ENCODE data around the gene HOXC5.

The HOXC5 gene

DNA sequence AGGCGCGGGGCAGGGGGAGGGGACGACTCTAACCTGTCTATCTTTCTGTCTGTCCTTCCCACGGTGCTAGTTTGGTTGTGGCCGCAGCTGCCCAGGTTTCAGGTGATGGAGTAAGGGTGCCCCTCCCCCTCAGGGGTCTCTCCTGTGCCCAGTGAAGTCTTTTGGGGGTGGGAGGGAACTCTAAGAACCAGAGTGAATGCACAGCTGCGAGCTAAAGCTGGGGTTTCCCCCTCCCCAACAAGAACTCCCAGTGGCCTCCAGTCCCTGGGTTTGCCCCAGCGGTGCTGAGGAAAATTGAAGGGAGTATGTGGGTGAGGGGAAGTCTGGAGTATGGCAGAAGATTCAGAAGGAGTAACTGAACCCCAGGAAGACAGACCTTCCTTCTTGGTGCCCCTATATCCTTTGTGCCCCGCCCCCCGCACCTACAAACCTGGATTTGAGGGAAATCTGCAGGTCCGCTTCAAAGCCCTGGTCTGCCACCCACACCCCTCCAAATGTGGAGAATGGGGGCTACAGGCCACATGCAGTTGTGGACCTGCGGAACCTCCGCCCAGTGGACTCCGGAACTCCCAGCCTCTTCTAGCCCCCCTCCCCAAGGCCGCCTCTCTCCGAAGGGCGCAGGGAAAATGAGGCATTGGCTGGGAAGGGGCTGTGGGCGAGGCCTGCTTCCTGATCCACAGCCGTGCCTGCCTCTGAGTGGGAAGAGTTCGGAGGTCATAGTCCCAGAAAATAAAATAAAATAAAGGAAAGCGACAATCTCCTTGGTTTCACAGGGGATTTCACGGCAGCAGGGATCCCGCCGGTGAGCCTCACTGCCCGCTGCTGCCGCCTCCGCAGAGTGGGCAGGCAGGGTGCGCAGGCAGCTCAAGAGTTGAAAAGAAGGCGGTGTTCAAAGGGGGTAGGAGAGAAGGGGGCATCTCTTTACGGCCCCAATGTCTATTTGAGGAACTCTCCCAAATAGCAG is 36.3 kb upstream of the HOXC5 start:
- peak; percentile 27 for DNase-seq

- DNase-seq: no peak
Observed at GRCh38 chr12:53997204-53998109, 35.4 kb upstream of the HOXC5 start.

- no peak for DNase-seq
Observed at GRCh38 chr12:53998110-53998899, 34.5 kb upstream of the HOXC5 start.

GRCh38 chr12:53998900-53999236 is 34.0 kb upstream of the HOXC5 start:
- DNase-seq: no peak

- DNase-seq: peak; percentile 36
Observed at GRCh38 chr12:53999559-54000115, 33.2 kb upstream of the HOXC5 start.

- DNase-seq: no peak
Observed at GRCh38 chr12:54000116-54001114, 32.4 kb upstream of the HOXC5 start, which contains the start of gene HOXC9. Gene HOXC9 (plus strand): TSS chr12:54000161. CDS start chr12:54000189, 28 bp downstream.

DNA sequence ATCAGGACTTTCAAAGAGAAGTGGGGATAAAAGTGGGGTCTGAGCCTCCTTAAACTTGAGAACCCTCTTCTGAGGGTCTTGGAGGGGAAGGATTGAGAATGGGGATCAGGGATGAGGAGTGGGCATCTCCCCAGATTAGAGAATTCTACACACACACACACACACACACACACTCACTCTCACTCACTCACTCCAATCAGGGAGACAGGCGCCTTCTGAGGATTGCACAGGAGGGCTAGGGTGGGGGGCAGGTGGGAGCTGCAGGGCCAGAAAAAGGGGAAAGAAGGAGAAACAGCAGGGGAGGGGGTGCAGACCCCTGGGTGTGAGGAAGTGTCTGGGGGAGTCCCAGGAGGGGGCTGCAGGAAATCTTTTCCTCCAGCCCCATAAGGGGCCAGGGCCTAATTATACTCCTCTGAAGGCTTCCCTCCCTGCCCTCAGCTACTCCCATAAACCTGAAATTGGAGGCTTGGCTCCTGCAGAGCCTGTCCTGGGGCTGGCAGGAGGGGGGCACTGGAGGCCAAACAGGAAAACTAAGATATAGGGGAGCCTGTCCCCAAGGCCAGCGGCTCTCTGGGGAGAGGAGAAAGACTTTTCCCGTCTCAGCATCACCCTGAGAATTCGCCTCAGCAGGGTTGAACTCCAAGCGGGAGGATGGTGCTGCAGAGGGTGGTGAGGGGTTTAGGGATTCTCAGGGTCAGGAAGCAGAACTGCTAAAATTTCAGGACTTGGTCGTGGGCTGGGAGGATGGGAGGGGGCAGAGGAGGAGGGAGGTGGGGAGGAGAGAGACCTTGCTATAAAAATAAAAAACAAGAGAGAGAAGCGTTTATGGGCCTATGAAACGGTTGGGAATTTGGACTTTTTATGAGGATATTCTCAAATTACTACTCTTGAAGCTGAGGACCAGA is 31.3 kb upstream of the HOXC5 start:
- DNase-seq: no peak

DNA sequence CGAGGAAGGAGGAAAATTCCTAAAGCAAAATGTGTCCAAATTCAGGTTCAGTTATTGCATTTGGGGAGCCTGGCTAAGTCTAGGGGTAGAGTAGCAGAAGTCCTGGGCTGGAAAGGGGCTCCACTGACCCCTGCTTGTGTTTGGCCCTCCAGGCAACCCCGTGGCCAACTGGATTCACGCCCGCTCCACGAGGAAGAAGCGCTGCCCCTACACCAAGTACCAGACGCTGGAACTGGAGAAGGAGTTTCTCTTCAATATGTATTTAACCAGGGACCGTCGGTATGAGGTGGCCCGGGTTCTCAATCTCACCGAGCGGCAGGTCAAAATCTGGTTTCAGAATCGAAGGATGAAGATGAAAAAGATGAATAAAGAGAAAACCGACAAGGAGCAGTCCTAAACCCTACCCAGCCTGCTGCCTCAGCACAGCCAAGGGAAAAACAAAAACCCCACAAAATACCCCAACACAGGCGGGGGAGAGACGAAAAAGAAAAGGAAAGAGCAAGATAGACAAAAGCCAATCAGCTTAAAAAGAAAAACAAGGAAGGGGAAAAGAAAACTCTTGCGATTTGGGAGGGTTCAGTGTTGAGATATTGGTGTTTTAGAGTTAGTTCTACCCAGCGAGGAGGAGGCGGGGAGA is 30.5 kb upstream of the HOXC5 start:
- no peak for DNase-seq

DNA sequence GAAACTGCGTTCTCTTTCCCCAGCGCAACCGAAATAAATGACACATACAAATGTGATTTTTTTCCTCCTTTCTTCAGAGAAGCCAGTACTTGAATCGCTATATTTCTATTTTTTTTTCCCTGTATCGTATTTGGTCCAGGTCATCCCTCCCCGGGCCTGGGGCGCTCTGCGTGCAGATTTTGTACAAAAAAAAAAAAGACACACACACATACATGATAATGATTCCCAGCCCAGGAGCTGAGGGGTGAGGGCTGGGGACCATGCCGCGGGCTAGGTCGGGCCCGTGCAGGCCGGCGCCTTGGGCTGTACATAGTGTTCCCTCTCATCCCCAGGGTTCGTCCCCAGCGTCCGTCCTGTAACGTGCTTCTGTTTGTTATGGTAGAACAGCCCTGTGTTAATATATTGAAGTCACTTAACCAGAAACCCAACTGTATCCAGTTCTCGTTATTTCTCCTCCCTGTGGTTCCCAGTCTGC is 29.9 kb upstream of the HOXC5 start:
- no peak for DNase-seq

DNA sequence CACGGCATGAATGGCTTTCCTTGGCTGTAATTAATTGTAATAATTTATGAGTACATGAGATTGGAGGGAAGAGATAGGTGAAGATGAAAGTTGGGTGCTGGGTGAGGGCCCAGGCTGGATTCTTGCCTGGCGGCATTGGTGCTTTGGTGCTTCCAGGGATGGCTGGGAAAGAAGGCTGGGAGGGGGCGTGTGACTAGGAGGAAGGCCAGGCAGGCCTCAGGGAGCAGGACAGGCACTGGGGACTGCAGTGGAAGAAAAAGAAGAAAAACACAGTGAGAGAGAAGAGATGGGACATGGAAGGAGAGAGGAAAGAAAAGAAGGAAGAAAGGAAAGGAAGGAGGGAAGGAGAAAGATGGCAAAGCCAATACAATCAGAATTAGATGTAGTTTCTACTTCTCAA is 29.2 kb upstream of the HOXC5 start:
- no peak for DNase-seq

DNA sequence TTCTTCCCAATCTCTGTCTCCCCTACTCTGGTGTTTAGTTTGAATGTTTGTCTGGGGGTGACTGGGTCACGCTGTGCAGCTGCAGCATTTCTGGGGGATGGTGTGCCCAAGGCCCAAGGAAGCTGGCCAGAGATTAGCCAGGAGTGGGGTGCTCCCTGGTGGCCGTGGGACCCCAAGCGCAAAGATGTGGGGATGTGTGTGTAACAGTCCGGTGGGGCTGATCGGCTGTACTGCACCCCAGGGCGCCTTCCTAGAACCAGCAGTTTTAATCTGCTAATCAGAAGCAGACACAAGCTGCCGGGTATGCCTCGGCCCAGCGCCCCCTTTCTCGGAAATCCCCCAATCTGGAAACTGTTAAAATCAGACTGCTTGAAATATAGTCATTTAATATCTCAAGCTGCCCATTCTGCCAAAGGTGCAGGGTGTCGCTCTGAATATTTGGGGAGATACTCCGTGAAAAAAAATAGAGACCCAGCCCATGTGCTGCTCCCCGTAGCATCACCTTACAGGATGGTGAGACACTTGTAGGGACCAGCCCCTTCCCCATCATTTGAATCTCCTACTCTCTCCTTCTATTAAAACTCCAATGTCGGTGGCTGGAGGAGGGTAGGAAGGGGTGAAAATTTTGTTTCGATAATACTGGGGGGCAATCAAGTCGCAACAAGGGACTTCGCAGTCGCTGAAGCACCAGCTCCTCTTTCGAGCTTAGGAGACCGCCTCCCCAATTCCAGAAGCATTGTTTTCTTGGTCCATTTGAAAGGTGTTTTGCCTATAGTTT is 28.6 kb upstream of the HOXC5 start:
- no peak for DNase-seq

DNA sequence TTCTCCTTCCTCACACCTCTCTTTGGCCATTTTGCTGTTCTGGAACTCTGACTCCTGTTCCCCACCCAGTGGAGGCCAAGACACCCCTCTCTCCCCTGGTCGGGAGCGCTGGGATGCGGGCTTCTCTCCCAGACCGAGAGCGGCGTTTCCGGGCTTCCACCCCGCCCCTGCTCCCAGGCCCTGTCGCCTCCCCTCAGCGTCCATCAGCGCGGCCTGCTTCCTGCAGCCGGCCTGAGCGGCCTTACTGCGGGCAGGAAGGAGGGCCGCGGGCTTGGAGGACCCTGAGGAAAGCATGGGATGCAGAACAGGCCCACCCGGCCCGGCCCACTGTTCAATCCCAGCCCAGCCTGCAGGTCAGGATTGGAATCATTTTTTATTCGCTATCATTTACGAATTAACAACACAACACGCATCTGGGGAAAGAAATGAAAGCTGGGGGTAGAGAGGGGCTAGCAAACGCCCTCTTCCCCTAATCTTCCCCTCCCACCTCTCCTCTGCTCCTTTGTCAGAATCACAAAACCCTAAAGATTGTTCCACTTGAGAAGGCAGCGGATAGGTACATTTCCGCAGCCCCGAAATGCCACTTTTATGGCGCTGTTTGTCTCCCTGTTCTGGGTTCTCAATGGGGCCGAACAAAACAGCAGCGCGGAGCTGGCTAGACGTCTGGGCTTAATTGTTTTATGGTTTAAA is 27.9 kb upstream of the HOXC5 start:
- no peak for DNase-seq

DNA sequence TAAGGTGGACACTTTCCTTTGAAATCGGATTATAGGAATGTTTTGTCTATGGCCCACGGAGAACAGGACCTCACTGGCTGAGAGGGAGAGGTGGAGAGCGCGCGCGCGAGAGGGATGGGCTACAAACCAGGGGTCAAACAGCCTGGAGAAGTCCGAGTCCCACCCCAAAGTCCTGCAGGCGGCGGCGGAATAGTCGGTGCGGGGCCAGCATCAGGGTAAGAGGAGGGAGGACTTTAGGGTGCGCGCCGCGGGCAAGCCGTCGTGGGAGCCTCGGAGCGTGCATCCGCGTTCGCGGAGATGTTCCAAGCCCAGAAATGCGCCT is 27.4 kb upstream of the HOXC5 start:
- DNase-seq: no peak

- peak; percentile 43 for DNase-seq
Observed at GRCh38 chr12:54005853-54006558, 26.8 kb upstream of the HOXC5 start.

GRCh38 chr12:54006559-54007220 is 26.2 kb upstream of the HOXC5 start:
- DNase-seq: no peak

GRCh38 chr12:54007538-54008259 is 25.2 kb upstream of the HOXC5 start:
- no peak for DNase-seq
